HL-60/S4 treated with retinoic acid at 250 ng/mL for 4 days and 3 days (cell line): ENCODE data around the gene AUP1.

Experiments
- in situ Hi-C: fragments of 300-500 bp; cut with MboI; formaldehyde crosslinking; loops from 2 replicates; pipeline ENCODE4 v1.7.0; 2022; ENCODE audit warnings: low sequenced_read_pairs

AUP1 gene

DNA sequence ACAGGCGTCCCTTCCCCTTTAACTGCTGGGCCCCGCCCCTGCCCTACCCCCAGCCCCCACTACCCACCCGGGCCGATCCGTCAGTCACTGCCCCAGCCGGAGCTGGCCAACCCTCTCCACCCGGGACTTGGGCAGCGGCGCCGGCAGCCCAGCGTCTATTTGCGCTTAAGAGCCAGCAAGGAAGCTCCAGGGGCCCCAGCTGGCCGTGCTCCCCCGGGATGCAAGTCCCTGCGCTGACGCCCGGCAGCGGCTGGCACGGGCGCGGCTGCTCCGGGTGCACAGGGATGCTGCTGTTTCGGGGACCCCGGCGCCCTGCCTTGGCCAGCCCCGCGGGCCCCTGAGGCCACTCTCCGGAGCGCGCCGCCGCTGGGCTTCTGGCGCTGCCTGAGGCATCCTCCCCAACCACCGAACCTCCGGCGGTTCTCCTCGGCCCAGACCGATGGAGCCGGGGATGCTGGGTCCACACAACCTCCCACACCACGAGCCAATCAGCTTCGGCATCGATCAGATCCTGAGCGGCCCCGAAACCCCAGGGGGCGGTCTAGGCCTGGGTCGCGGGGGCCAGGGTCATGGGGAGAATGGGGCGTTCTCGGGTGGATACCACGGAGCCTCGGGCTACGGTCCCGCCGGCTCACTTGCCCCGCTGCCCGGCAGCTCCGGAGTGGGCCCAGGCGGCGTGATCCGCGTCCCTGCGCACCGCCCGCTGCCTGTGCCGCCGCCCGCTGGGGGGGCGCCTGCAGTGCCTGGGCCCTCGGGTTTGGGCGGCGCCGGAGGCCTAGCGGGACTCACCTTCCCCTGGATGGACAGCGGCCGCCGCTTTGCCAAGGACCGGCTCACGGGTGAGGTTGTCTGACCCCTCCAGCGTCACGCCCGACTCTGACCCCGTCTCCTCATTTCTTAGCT, 14.9 kb downstream of the AUP1 start, which contains the start of gene TLX2:
Gene TLX2 (plus strand): TSS at position 83 of the 903 bp plus-strand sequence. CDS start 357 bp downstream, at position 440.
- in situ Hi-C loops, result no loop called here

DNA sequence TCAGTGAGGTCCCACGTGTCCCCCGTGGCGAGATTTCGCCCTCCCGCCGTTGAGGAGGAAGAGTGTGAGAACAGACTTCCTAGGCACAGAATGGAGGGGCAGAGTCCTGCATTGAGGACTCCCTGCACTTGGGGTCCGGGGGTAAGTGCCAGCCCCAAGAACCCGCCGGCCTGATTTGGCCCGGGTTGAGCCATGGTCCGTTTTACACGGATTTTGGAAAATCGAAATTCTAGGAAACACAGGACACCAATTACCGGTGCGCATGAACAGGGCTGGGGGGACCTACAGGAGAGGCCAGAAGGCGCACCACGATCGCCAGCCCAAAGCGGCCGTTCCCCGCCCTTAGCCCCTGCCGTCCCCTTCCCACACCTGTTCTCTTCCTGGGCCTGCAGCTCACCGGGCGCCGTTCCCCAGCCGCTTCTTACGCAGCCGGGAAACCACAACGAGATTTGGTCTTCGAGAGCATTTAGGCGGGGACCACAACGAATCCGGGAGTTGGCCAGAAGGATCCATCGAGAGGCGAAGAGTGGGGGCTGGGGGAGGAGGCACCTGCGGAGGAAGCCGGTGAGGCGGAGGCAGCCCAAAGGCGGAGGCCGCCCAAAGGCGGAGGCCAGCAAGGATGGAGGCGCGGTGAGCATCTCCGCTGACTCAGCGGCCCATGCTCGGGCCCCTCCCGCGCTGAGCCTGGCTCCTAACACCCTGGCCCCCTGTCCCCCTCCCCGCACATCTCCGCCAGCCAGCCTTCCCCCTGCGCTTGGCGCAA, 15.7 kb downstream of the AUP1 start:
- in situ Hi-C loops, result no loop called here

DNA sequence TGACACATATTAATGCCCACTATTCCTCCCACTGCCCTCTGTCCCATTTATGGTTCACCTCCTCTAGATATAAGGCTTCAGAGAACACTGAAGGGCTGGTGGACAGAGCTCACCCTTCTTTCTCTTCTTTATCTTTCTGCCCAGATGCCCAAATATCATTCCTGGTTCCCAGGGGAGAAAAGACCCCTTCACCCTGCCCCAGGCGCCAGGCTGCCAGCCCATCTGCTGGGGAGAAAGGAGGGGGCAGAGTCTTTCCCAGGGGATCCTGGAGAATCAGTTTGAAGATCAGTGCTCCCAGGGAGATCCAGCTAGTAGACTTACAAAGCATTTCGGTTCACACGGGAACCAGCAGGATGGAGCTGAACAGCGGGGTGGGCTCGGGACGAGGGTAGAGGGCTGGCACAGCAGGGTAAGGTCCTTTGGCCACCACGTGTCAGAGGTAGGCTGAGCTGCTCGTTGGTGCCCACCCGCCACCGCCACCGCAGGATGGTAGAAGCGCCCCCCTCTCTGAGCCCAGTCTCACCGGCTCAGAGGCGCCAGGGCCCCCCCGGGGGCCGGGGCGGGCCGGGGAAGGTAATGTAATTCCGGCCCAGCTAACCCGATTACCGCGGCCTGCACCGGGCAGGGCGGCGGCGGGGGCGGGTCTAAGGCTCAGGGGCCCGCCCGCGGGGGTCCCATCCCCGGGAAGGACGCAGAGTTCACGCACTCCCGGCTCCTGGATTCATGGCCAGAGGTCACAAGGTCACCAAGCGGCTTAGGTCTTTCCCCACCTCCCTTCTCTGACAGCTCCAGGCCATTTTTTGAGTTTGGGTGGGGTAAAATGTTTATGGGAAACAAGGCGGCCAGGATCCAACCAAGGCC, 16.5 kb downstream of the AUP1 start:
- in situ Hi-C loops, result no loop called here

DNA sequence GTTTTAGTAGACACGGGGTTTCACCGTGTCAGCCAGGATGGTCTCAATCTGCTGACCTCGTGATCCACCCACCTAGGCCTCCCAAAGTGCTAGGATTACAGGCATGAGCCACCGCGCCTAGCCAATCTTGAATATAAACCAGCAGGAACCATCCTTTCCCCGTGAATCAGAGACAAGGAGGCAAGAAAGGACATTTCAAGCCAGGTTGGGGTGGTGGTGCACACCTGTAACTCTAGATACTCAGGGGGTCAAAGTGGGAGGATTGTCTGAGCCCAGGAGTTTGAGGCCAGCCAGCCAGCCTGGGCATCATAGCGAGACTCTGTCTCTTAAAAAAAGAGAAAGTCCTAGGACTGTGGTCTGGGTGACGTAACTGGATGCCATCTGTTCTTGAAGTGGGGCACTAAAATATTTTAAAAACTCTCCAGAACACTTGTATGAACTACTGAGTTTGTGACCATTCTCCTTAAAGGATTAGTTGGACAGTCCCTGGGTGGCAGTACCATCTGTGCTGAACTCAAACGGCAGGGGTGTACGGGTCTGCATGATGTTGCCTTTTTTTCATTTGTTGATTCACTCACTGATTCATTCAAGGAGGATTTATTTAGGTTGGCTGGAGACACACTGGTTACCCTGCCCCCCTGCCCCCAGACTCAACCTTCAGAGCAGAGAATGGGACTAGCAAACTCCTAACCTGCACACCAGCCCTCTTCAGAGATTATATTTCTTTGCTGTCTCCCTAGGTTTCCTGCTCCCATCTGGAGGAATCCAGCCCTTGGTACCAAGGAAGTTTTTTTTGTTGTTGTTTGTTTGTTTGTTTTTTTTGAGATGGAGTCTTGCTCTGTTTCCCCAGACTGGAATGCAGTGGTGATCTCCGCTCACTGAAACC, 18.2 kb downstream of the AUP1 start:
- in situ Hi-C loops, result no loop called here

DNA sequence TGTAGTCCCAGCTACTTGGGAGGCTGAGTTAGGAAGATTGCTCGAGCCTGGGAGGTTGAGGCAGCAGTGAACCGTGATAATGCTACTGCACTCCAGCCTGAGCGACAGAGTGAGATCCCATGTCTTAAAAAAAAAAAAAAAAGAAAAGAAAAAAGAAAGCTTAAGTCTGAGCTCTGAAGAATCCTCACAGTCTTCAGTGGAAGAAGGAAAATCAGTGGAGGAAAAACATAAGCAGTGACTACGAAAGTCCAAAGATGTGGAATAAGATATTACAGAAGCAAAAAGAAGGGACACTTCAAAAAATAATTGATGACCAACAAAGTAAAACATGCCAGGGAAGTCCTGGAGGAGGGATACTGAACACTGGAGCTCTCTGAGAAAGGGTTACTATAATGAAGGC, 19.2 kb downstream of the AUP1 start:
- in situ Hi-C loops, result no loop called here

DNA sequence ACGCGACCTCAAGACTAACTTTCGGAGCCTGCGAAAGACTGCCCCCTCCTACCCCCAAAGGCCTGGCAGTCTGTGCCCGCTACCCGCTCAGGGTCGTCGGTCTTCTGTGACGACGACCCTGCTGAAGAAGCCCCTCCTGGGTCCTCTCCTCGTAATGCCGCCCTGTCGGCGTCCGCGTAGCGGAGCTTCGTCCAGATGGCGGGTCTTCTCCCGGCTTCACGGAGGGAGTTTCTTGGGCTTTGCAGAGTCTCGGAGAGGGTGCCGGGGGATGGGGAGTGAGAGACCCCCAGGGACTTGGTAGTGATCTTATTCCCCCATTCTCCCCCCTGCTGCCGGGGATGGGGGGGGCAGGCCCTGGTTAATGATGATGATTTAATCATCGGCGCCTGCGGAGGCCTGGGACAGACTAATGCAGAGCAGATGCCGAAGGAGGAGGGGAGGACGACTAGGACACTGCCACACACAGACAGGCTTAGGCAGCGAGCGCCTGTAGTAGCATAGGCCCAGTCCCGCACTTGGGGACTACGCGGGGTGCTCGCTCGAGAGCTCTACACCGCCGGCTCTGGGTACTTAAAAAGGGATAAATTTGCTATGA, 21.5 kb downstream of the AUP1 start:
- in situ Hi-C loops, result no loop called here

DNA sequence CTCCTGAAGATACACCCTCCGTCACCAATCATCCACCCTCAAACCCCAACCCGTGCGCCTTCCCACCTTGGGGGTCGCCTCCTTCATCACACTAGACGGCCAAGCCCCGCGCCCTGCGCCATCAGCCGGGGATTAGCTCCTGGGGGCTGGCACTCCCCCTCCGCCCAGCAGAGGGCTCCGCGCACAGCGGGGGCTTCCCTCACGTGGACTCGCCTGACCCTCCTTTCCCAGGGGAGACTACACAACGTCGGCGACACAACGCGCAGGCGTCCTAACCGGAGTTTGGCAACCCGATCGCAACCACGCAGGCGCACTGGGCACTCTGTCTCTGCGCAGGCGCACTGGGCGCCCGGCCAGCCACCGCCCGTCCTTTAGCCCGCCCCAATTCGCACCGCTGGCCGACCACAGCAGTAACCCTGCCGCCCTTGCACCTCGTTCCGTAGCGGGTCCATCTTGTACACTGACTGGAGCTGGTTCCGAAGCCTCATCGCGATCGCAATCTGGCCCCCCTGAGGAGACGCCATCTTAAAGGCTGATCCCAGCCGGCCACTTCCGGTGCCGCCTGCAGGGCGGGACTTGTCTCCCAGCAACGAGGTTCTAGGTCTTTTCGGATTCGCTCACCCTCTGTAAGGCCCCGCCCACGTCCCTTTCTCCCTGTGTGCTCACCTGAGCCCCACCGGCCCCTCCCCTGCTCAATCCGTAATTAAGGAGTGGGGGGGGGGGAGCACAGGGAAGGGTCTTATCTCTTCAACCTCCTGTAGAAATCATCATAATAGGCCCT, 22.2 kb downstream of the AUP1 start, which contains the start of gene PCGF1:
Gene PCGF1 (minus strand): TSS at position 551 of the 781 bp plus-strand sequence. CDS start 27 bp downstream, at position 524.
- in situ Hi-C loops, result no loop called here

DNA sequence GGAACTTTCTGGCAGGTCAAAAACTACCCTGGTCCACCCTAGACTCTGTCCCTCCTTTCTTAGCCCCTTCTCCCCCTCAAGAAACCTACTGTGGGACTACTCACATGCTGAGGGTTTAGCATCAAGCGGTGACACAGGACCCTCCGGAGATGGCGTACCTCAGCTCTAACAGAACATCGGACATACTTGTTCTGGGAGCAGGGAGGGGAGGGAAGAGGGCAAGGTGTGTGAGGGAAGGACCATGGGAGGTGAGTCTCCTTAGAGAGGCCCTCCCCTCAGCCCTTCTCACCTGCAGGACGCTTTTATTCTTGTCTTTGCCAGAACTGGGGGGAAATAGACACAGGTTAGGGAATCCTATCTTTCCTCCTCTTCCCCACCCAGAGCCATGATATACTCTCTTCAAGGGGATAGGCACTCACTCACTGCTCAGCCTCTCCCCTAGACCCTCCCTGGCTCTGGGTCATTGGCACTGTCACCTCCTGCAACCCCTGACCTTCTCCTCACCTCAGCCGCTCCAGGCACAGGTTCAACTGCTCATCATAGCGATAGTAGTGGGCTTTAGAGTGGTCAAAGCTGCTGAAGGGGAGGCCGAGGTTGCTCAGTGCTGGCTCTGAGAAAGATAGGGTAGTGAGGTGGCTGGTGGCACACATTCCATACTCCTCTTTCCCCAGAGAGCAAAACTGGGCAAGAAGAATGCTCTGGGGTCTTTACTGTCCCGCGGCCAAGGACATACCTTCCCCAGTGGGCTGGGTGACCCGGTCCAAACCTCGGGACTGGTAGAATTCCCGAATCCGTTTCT, 23.9 kb downstream of the AUP1 start:
- in situ Hi-C loops, result no loop called here

DNA sequence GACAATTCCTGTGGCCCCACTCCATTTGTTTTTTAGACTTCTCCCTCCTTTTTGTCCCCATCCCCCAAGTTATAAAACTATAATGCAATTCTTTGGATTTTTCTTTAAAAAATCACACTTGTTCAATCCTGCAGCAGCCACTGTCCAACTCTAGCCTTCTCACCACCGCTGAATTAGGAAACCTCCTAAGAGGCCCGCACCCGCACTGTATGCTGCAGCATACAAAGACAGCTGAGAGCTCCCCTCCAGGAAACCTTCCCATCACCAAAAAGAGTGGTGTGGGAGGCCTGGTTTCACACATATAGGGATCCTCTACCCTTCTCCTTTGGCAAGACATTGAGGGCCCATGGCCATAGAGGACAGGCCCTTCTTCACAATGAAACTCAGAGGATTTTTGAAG, 24.9 kb downstream of the AUP1 start:
- in situ Hi-C loops, result no loop called here

DNA sequence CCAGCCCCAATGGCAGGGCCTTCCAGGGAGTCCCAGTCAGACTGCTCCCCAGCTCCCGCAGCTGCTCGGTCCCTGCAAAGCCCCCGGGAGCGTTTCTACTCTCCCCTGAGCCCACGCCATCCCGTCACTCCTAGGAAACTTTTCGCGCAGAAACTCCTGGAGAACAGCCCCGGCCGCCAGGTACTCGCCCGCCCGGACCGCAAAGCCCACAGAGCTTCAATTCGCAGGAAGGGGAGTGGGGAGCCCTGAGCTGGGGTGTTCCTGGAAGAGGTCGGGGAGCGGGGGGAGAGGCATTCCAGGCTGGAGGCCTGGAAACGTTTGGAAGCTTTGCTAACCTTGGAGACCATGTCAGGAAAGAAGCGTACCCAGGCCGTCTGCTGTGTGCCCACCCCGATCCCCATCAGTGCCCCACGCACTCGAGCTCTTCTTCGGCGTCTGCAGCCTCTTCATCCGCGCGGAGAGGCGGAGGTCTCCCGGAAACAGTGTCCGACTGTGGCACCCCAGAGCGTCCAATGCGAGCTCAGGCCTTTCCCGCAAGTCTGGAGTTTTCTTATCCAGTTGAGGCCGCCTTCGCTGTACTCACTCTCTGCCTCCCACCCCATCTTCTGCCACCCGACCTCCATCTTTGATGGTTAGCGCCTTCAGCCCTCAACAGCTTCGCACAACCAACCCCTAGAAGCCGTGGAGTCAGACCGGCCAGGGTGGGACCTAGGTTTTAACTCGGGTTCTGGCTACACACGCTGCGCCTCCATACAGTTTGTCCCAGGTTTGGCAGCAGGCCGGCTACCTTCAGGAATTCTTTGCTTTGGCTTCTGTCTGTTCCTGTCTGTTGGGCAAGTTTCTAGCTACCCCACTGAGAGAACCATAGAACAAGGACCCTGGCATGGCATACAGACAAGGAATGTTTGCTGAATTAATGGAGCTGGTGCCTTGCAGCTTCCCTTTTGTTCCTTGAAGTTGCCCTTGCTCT, 25.7 kb downstream of the AUP1 start:
- in situ Hi-C loops, result no loop called here

DNA sequence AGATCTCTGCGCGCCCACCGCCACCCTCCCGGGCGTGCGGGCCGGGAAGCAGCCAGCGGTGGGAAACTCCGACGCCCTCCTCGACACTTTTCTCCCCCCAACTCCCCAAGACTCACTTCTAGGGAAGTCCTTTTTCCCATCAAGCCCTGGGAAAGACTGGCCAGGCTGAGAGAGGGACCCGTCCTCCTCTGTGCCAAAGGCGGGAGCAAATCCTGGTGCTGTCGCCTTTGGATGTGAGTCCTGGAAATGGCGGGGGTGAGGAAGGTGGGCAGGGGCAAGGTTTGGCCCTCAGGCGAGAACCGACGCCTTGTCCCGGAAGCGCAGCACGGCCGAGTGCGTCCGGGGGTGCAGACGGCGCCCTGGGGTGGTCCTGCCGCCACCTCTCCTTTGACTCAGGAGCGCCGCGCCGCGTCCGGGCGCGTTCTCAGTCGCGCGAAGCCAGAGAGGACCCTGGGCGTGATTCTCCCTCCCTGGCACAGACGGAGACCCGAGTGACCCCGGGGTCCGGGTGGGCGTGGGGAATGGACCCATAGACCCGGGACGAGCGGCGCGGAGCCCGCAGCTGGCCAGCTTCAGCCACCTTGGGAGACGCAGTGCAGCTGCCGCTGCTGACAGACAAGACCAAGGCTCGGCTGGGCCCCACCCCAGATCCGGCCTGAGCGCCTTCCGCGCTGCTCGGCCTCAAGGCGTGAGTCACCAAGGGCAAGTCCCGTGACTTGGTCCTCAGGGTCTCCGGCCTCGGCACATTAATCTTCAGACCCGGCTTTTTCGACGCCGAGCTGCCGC, 26.6 kb downstream of the AUP1 start:
- in situ Hi-C loops, result no loop called here

DNA sequence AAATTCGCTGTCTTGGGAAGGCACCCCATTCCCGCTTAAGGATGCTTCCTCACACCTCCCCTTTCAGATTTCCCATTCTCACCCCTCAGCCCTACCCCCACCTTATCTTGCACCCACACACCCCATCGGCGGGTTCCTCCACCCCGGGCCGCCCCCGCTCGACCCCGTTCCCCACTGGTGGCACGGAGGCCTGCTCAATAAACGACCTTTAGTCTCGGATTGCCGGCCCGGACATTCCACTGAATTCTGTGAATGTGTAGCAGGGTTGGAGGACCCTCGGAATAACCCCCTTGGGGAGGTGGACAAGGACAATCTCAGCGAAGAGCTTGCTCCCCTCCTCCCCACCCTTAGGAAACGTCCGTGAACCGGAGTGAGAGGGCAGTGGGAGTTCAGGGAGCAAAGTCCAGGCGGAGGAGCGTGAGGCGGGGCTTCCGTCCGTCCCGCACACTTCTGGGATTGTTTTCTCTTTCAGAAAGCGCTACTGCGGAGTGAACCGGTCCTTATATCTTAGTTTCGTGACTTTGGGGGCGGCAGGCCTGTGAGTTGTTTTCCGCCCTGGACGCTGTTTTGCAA, 27.3 kb downstream of the AUP1 start:
- in situ Hi-C loops, result no loop called here

DNA sequence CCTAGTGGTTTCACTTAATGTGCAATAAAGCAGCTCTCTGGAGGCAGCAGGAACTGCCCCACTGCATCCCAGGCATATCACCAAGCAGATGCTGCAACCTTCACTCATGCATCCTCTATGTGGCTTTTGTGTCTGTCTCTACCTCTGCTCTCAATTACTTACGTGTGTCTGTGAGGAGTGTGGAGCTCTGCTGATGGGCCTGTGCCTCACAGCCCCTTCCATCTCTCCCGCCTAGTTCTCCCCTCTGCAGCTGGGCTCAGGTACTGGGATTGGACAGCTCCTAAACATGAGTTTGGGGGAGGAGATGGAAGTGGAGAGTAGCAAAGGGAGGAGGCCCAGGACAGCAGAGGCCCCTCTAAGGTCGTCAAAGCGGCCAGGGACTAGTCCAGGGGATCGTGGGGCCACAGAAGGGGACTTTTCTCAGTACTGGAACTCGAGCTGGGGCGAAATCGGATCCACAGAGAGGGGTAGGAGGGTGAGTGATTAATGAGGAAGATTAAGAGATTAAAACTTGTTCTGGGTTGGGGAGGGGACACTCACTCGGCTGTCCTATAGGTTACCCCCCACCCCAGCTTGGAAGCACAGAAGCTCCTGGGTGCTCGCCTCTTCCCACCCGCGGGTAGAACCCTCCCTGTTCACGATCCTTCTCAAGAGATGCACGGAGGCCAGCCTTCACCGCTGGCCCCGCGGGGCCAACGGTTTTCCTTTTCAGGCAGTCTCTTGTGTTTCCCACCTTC, 28.0 kb downstream of the AUP1 start:
- in situ Hi-C loops, result no loop called here

DNA sequence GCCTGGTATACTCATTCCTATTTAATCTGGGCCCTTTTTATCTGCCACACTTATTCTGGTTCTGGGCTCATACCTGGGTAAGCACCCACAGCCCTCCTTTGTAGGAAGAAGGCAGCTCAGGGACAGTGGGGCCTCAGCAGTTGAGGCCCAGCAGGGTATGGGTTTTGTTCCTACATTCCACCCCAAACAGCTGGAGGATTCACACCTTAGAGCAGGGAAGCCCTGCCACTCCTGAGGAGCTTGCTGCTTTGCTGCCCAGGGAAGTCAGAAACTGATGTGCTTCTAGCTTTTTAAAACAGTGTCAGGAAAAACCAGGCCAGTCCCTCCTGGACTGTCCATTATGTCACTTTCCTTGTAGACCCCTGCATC, 28.9 kb downstream of the AUP1 start:
- in situ Hi-C loops, result no loop called here

DNA sequence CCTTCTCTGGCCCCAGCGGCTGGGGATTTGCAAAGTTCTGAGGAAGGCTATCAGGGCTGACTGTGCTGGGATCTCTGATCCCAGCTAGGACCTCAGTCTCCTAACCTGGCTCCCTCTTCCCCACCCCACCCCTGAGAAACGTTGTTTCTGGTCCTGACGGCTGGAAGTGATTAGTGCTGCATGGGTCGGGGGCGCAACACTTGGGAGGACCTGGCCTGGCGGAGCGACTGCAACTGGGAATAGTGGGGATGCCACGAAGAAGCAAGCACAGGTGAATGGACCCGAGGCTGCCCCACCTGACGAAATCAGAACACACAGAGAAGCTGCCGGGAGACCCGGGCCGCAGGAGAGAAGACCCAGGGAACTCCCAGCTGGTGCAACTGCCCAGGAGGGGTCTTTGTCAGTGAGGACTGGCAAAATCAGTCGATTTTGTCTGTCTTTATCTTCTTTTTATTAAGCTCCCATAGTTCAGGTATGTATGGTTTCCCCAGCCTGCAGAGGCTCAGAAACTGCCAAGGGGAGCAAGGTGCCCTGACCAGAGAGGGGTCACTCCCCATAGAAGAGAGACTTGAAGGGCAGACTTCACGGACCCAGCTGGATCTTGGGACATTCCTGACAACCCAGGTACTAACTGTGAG, 29.4 kb downstream of the AUP1 start:
- in situ Hi-C loops, result no loop called here
